Measurements from ENCODE around the gene PSD4. TPM values are rescaled to one million over a fixed set of nuclear protein-coding genes. Genes with fewer than 3 reads are reported as not detected.

Gene PSD4
- total RNA-seq, 1 donor from 2014 or later, result 55.1 TPM

- DNase-seq (ENCODE audit: low spot score), result no peak
Measured at GRCh38 chr2:113238871-113239839, 65.4 kb downstream of the PSD4 start.

GRCh38 chr2:113240150-113240914 is 66.6 kb downstream of the PSD4 start:
- DNase-seq (ENCODE audit: low spot score), result peak; percentile 78

DNA sequence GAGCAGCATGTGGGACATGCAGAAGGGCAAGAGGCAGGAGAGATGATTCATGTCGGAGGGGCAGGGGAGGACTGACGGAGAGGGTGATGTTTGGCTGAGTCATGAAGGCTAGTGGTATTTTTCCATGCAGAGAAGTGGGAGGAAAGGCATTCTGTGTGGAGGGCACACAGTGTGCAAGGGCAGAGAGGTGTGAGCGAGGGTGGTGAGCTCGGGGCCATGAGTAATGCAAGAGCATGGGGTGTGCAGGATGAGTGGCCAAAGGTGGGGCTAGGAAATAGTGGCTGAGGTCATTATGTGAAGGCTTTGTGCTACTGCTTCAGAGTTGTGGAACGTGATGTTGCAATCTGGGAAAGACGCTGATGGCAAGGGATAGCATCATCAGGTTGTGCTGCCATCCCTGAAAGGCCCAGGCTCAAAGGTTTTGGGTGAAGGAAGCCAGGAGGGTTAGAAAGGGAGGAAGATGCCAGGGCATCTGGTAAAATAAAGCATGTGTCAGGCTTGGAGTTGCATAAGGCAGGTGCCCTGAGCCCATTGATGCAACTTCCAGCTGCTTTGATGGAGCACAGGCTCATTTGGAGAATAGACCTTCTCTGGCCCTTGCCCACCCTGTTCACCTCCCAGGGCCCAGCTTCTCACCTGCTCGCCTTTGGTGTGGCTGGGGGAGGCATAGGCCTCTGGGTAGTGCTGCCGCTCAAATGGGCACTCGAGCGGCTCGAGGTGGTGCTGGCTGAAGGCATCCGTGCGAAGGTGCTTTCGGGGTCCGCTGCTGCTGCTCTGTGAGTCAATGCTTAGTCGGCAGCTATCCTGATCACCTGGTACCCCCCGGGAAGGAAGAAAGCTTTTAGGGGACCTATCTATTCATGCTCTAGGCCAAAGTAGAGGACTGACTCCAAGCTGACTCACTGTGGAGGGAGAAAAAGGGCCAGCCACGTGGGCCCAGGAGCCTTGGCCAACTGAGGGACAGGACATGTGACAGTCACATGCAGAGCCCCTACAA is 67.4 kb downstream of the PSD4 start:
- peak; percentile 73 for DNase-seq (ENCODE audit: low spot score)

GRCh38 chr2:113242327-113242726 is 68.6 kb downstream of the PSD4 start:
- no peak for DNase-seq (ENCODE audit: low spot score)

DNA sequence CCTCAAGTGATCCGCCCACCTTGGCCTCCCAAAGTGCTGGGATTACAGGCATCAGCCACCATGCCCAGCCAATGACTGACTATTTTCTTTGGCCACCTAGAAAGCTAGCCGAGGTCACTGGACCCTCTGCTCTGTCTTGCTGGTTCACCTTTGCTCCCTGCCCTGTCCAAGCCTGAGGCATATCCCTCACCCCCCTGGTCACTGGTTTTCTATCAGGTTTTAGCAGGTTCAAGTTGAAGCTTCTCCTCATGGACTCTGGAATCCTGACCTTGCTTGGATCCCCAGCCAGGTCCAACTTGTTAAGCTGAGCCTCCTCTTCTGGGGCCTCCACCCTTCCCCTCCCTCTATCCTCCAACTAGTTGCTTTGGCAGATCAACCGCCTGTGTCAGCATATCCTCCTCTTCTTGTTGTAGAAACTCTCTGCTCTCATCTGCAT is 71.5 kb downstream of the PSD4 start:
- no peak for DNase-seq (ENCODE audit: low spot score)

DNA sequence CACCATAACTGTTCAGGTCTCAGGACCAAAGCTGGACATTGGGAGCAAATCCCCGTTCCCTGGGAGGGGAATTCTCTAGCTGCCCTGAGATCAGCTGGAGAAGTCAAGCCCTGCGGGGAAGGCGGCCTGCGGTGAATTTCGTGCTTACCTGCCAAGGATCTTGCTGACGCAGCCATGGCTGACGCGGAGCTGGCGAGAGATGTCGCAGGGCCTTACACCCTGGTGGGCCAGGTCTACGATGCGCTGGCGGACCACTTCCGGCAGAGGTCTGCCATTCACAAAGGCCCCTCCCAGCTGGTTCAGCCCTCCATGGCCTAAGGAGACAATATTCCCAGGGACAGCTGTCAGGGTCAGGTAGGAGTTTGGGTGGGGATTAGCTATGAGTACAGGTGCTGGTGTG is 72.8 kb downstream of the PSD4 start:
- no peak for DNase-seq (ENCODE audit: low spot score)

DNA sequence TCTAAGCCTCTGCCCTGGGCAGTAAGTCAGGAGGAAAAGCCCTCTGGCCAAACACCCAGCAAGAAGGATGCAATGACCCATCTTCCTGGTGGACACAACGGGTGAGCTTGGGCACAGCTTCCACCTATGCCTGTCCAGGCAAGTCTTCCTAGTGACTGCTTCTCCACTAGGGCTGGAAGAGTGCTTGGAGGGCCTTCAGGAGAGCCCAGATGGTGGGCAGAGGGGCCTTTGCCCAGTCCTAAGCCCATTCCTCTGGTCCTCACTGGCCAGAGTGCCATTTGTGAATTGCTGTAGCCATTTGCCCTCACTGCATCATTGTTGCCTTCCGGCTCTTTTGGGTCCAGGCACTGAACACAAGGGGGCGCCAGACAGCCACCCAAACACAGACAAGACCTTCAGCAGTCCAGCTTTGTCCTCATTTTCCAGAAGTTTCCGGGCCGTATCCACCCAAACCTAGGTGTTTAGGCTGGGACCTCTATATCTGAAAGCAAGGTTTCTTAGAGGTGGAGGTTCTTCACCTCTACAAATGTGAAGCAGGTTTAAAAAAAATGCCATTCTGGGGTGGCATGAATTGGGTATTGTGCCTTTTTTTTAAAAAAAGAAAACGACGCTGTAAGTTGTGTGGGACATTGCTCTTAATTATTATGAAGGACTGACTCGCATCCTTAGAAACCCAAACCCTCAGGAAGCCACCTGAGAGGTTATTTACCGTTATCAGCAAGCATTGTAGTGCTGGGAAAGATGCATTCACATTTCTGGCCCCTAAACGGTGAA is 75.4 kb downstream of the PSD4 start:
- peak; percentile 81 for DNase-seq (ENCODE audit: low spot score)

GRCh38 chr2:113251118-113251517 is 77.3 kb downstream of the PSD4 start:
- no peak for DNase-seq (ENCODE audit: low spot score)

GRCh38 chr2:113252047-113252590 is 78.3 kb downstream of the PSD4 start:
- DNase-seq (ENCODE audit: low spot score), result no peak

- DNase-seq (ENCODE audit: low spot score), result no peak
Measured at GRCh38 chr2:113253453-113253852, 79.7 kb downstream of the PSD4 start.

DNA sequence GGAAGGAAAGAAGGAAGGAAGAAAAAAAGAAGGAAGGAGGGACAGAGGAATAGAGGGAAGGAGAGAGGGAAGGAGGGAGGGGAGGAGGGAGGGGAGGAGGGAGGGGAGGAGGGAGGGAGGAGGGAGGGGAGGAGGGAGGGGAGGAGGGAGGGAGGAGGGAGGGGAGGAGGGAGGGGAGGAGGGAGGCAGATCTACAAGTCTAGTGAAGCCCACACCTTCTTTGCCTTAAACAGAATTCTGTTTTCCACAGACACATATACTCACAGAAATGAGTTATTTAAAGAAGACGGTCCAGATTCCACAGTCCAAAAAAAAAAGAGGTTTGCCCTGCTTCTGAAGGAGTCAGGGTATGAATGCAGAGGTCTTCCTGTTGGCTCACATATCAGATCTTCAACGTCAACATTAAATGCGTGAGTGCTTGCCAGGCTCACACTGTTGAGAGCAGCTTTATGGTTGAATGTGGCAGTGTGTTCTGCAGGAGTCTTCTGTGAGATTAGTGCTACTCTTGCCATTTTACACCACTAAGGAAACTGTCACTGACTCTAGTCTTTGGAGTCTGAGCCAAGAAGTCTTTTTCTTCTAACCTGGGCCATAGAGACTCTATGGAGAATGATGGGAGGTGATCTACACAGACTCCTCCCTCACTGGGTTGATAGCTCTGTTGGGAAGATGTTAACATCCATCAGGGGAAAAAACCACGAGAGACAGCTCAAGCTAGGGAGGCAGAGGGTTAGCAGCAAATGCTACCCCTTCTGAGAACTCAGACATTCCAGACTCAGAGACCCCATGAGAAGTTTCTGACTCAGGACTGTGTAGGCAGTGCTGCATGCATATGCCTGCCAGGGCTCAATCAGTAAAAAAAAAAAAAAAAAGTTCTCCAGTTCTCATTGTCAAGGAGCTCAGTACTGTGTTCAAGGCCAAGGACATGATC is 81.6 kb downstream of the PSD4 start:
- DNase-seq (ENCODE audit: low spot score), result no peak

DNA sequence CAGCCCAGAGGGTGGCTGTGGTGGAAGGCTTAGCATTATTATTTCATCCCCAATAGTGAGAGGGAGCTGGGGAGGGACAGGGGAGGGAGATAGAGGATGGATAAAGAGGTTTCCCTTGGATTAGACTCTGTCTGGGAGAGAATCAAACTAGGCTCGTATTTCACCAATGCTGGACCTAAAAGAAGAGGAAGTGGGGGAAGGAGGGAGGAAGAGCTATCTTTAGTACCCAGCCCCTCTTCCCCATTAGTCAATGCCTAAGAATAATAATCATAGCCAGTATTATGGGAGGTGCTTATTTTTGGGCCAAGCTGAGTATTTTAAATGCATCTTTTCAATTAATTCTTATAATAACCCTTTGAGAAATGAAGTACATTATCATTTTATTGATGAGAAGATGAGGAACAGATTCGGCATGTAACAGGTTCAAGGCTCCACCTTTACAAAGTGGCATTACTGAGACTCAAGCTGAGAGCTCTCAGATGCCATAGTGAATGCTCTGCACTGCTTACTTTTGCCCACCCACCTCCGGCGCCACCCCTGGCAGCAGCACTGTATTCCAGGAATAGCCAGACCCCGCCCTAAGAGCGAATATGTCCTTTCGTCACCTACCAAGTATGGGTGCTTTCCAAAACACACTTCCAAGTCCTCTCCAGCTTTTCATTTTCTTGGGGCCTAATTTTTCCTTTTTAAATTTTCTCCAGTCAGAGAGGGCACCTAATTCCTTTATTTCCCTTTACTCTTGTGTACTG is 83.9 kb downstream of the PSD4 start:
- DNase-seq (ENCODE audit: low spot score), result no peak

DNA sequence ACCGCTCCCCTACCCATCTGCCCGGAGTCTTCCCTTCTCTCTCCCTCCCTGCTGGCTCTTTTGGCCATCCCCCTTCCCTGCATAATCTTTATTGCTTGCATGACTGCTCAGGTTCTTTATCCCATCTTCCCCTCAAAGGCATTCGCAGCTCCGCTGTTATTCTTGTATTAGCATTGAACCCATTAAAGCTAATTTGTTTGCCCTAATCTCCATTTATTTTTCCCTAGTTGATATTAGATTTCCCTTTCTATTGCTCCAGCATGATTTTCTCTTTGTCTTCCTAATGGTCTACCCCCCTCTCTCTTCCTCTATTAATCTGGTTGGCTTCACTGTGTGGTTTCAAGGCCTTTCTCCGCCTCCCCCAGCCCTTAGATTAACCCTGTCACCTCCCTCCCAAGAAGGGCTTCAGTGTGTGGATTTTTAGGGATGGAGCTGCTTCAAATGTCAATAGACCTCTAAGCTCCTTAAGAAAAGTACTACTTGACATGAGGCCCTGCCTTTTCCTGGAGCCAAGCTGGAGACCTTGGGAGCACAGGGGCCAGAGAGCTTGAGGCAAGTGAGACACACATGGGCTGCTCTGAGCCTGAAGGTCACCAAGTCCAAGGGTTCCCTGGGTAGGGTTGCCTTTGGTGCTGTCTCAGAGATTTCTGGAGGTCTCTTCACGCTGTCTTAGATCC is 84.8 kb downstream of the PSD4 start:
- no peak for DNase-seq (ENCODE audit: low spot score)

Other genes with a start within 250 kb of the PSD4 start
- gene IL36G, start 196.0 kb upstream of the PSD4 start, total RNA-seq, result not detected
- gene IL36A, start 168.5 kb upstream of the PSD4 start, total RNA-seq, result not detected
- not detected for gene IL36B, start 121.1 kb upstream of the PSD4 start, total RNA-seq
- gene IL36RN, start 114.8 kb upstream of the PSD4 start, total RNA-seq, result not detected
- not detected for gene IL1F10, start 106.0 kb upstream of the PSD4 start, total RNA-seq
- 80.2 TPM for gene IL1RN, start 46.4 kb upstream of the PSD4 start, total RNA-seq
- gene PAX8, start 105.0 kb downstream of the PSD4 start, total RNA-seq, result 160 TPM

Data from ureter (tissue), 1 donor.